ENCODE results near the gene HSPA12B.

Gene HSPA12B

DNA sequence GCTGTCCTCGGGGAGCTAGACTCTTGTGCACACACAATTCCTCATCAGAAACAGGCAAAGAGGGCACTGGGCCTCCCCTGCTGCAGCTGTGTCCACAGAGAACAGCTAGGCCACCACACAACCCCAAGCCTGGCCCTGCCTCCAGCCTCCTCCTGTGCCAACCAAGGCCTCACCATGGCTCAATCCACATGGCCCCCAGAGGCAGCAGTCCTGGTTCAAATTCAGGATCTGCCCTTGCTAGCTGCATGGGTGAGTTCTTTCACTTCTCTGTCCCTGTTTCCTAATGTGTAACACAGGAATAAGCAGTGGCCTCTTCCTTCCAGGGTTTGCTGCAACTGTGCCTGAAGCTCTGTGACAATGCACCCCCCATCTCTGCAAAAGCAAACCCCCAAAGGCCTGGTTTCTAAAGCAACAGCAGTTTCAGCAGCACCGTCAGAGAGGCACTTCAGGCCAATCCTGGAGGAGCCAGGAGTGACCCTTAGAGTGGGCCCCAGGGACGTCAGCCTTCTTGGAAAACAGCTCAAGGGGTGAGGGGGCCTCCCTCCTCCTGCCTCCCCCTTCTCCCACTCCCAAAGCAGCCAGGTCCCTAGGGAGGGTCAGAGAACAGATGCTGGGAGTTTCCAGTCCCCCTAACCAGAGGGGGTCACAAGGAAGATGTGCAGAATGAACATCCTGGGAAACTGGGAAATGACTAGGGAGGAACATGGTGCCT, 32.8 kb downstream of the HSPA12B start:
- no peak overlapping the region for H3K4me3 ChIP-seq (ENCODE audit: low read depth, low read length)
- no peak for TF ChIP-seq CTCF (IDR thresholded peaks at IDR 0.05; ENCODE audit: control insufficient read depth, extremely low read depth, insufficient read depth)
- no peak for DNase-seq (ENCODE audit: low read depth)

- no peak for DNase-seq (ENCODE audit: low read depth)
- H3K4me3 ChIP-seq (ENCODE audit: low read depth, low read length): peak overlapping the region; percentile 82
- TF ChIP-seq CTCF (IDR thresholded peaks at IDR 0.05; ENCODE audit: control insufficient read depth, extremely low read depth, insufficient read depth): no peak
Observed at GRCh38 chr20:3766422-3767109, 34.1 kb downstream of the HSPA12B start.

DNA sequence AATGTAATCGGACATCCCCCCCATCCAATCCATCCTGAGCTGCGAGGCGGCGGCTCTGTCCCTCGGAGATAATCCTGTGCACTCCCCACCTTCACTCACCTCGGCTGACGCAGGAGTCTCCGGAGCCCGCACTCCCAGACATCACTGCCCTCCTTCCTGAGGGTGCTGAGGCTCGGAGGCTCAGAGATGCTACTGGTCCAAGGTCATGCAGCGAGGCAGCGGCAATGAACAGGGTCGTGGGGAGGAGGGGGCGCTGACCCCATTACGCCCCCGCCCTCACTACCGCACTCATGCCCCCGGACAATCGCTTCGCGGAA, 34.6 kb downstream of the HSPA12B start:
- TF ChIP-seq CTCF (IDR thresholded peaks at IDR 0.05; ENCODE audit: control insufficient read depth, extremely low read depth, insufficient read depth): no peak
- peak overlapping the region; percentile 82 for H3K4me3 ChIP-seq (ENCODE audit: low read depth, low read length)
- no peak for DNase-seq (ENCODE audit: low read depth)

DNA sequence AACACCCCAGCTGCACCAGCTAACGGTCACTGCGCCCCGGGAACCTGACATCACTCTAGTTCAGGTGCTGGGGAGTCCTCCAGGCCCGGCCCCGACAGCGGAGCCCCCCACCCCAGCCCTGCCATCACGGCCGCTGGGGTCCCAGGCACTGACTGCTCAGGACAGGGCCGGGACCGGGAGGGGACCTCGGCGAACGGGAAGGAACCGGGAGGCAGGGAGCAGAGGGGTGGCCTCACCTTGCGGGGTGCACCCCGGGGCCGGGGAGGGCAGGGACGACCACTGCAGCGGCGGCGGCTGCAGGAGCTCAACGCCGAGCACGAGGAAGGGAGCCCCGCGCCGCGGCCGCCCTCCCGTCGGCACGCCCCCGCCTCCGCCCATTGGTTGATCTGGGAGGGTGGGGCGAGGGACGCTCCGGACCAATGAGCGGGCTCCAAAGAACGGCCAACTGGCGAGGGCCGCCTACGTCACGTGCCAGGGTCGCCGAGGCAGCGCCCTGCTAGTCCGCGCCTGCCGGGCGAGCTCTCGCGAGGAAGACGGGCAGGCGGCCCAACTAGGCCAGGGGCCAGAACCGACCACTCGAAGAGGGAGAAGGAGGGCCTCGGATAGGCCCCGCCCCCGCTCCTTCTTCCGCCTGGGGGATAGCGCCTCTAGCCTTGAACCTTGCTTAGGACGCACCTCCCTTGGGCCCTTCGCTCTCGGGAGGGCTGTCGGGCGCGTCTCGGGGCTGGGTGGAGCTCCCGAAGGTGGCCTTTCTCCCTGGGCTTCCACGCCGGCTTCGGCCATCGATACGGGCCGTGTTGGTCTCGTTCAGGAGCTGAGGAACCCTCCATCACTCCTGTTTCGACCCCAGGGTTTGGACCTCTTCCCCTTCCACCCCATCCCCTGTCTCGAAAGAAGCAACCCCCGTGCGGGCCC, 35.2 kb downstream of the HSPA12B start, which contains the start of gene ADISSP:
TSS of gene ADISSP (minus strand) at position 327 of the 915 bp plus-strand sequence. CDS start 7,653 bp downstream, outside the sequence.
- peak within 1 kb of the TSS; percentile 82 for H3K4me3 ChIP-seq (ENCODE audit: low read depth, low read length)
- DNase-seq (ENCODE audit: low read depth): peak; percentile 90
- TF ChIP-seq CTCF (IDR thresholded peaks at IDR 0.05; ENCODE audit: control insufficient read depth, extremely low read depth, insufficient read depth): no peak

DNA sequence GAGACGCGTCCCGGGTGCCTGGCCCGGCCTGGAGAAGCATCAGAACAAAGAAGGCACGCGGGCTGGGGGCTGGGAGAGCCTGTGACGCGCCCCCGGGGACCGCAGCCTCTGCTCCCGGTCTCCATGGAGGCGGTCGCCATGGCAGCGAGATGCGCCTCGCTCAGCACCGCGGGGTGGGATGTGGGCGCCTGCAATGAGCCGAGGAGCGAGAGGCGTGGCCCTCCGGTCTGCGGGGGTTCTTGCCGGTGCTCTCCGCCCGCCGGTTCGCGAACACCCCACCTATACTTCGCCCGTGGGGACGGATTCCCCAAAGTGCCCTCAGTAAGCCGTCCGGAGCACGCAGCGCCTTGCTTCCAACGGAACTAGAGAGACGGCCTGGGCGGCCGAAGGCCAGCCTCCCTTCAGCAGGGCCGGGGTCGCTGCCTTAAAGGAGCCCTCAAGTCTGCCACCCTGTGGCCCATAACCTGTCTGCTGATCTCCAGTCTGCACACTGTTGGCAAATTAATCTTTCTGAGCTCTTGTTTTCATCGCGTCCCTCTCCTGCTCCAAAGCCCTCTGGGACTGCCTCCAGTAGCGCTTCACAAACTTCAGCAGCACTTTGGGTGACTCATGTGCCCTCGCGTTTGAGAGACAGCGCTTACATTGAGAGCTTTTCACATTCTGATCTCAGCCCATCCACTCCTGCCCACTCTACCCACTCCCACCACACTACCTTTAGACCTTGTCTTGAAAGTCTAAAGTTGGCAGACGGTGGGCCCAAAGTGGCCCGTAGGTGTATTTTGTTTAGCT, 36.1 kb downstream of the HSPA12B start:
- peak overlapping the region; percentile 82 for H3K4me3 ChIP-seq (ENCODE audit: low read depth, low read length)
- TF ChIP-seq CTCF (IDR thresholded peaks at IDR 0.05; ENCODE audit: control insufficient read depth, extremely low read depth, insufficient read depth): peak; percentile 66
- peak; percentile 50 for DNase-seq (ENCODE audit: low read depth)

- TF ChIP-seq CTCF (IDR thresholded peaks at IDR 0.05; ENCODE audit: control insufficient read depth, extremely low read depth, insufficient read depth): no peak
- H3K4me3 ChIP-seq (ENCODE audit: low read depth, low read length): no peak overlapping the region
- DNase-seq (ENCODE audit: low read depth): no peak
Observed at GRCh38 chr20:3771552-3772058, 39.1 kb downstream of the HSPA12B start.
